HG03103 (cell line): ENCODE measurements around the gene MKLN1.

Experiments used
- ATAC-seq: cut with Tn5 transposase; IDR thresholded peaks from one replicate; pipeline ENCODE4 v1.9.1; 2021; ENCODE audit warnings: low read depth; ENCODE audit not compliant: unreplicated experiment

Gene MKLN1

GRCh38 chr7:131538071-131538812 lies 210.6 kb downstream of the MKLN1 start:
- no peak for ATAC-seq

GRCh38 chr7:131538813-131539179 lies 211.1 kb downstream of the MKLN1 start:
- no peak for ATAC-seq

GRCh38 chr7:131540491-131541162 lies 213.0 kb downstream of the MKLN1 start:
- no peak for ATAC-seq

- ATAC-seq = no peak
Observed at GRCh38 chr7:131543298-131543697, 215.6 kb downstream of the MKLN1 start.

- no peak for ATAC-seq
Observed at GRCh38 chr7:131544021-131544420, 216.3 kb downstream of the MKLN1 start.

GRCh38 chr7:131544449-131545301 lies 217.0 kb downstream of the MKLN1 start:
- ATAC-seq = no peak

- no peak for ATAC-seq
Observed at GRCh38 chr7:131546126-131546525, 218.4 kb downstream of the MKLN1 start.
